Muscle layer of colon (tissue), 2 donors: ENCODE measurements around the gene INTS4.
"Not testable (repeated sequence)": the region's sequence is repeated elsewhere in the genome, so short reads cannot be mapped to it uniquely, and the experiment has no call there.

ENCODE experiments used
- H3K27ac ChIP-seq: one replicate; pipeline ENCODE4 v1.7.0; 2013; ENCODE audit warnings: low read depth, mild to moderate bottlenecking, low read length, moderate library complexity
- H3K27me3 ChIP-seq, 2 donors: one replicate each; pipeline ENCODE4 v1.7.0; 2013; ENCODE audit warnings: low read length in 2 of 2, mild to moderate bottlenecking in 2 of 2; ENCODE audit not compliant: insufficient read depth in 2 of 2, control insufficient read depth in 1 of 2
- H3K36me3 ChIP-seq: one replicate; pipeline ENCODE4 v1.7.0; 2013; ENCODE audit warnings: mild to moderate bottlenecking, low read length; ENCODE audit not compliant: insufficient read depth
- H3K4me1 ChIP-seq: one replicate; pipeline ENCODE4 v1.7.0; 2013; ENCODE audit warnings: mild to moderate bottlenecking, low read length; ENCODE audit not compliant: insufficient read depth
- H3K4me3 ChIP-seq, 2 donors: one replicate each; pipeline ENCODE4 v1.7.0; 2013; ENCODE audit warnings: low read length in 2 of 2, low read depth in 1 of 2, mild to moderate bottlenecking in 1 of 2, moderate library complexity in 1 of 2
- H3K9ac ChIP-seq: one replicate; pipeline ENCODE4 v1.7.0; 2013; ENCODE audit warnings: low read length
- H3K9me3 ChIP-seq: one replicate; pipeline ENCODE4 v1.7.0; 2013; ENCODE audit warnings: mild to moderate bottlenecking, low read length
- donor health status: abdominal sarcoma.
- donor health status: Adenocarcinoma of cecum.

The INTS4 gene

DNA sequence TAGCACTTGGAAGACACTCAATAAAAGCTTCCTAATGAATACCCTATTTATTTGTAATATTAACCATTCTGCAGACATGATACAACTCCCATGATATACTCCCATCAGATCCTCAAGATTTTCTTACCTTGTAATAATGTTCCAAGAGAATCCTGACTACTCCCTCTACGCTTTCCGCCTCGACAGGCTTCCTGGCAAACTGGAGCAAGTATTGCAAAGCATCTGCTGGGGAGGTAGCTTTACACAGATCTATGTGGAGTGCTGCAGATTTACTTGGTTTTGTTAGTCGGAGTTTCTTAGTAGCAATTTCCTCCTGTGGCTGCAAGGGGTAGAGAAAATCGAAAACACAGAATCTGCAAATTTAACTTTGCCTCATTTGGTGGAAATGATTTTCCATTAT, 3.5 kb downstream of the INTS4 start:
- Histone ChIP-seq H3K4me1 (peaks cover 21% of the 10 kb centered on the region), H3K27ac (no peak overlapping the region), H3K27me3 (no peaks in the 10 kb centered on the region), H3K9me3 (no peaks in the 10 kb centered on the region), H3K9ac (no peak overlapping the region), H3K4me3 (no peak overlapping the region), H3K36me3 (peaks cover 17% of the 10 kb centered on the region)

- not testable (repeated sequence) for H3K4me1 ChIP-seq, H3K27me3 ChIP-seq, H3K4me3 ChIP-seq, H3K27ac ChIP-seq, H3K9me3 ChIP-seq, H3K9ac ChIP-seq
- H3K36me3 ChIP-seq, result peaks cover 23% of the 10 kb centered on the region
Observed at GRCh38 chr11:77986456-77986855, 8.0 kb downstream of the INTS4 start.

- Histone ChIP-seq H3K9ac (no peak overlapping the region), H3K4me3 (no peak overlapping the region), H3K27ac (no peak overlapping the region), H3K36me3 (peaks cover 39% of the 10 kb centered on the region), H3K4me1 (no peaks in the 10 kb centered on the region), H3K9me3 (no peaks in the 10 kb centered on the region), H3K27me3 (no peaks in the 10 kb centered on the region)
Observed at GRCh38 chr11:77981346-77981947, 13.0 kb downstream of the INTS4 start.

DNA sequence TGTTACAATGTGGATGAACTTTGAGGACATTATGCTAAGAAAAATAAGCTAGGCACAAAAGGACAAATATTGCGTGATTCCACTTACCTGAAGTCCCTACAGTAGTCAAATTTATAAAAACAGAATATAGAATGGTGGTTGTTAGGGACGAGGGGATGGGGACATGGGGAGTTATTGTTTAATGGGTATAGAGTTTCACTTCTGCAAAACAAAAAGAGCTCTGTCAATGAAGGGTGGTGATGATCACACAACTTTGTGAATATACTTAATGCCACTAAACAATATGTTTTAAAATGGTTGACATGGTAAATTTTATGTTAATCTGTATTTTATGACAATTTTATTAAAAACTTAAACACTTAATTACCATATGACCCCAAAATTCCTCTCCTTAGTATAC, 26.1 kb downstream of the INTS4 start:
- no peak overlapping the region for H3K27ac ChIP-seq
- no peaks in the 10 kb centered on the region for H3K27me3 ChIP-seq
- no peaks in the 10 kb centered on the region for H3K9me3 ChIP-seq
- H3K4me3 ChIP-seq, result no peak overlapping the region
- peaks cover 12% of the 10 kb centered on the region for H3K36me3 ChIP-seq
- no peaks in the 10 kb centered on the region for H3K4me1 ChIP-seq
- no peak overlapping the region for H3K9ac ChIP-seq

DNA sequence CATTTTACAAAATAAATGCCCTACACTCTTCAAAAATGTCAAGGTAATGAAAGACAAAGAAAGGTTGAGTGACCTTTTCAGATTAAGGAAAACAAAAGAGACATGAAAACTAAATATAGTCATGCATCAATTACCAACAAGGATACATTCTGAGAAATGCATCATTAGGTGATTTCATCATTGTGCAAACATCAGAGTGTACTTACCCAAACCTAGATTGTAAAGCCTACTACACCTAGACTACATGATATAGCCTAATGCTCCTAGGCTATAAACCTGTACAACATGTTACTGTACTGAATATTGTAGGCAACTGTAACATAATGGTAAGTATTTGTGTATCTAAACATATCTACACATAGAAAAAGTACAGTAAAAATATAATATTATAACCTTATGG, 26.7 kb downstream of the INTS4 start:
- Histone ChIP-seq H3K9ac (no peak overlapping the region), H3K27me3 (no peaks in the 10 kb centered on the region), H3K9me3 (no peaks in the 10 kb centered on the region), H3K27ac (no peak overlapping the region), H3K4me1 (no peaks in the 10 kb centered on the region), H3K36me3 (peaks cover 12% of the 10 kb centered on the region), H3K4me3 (no peak overlapping the region)

DNA sequence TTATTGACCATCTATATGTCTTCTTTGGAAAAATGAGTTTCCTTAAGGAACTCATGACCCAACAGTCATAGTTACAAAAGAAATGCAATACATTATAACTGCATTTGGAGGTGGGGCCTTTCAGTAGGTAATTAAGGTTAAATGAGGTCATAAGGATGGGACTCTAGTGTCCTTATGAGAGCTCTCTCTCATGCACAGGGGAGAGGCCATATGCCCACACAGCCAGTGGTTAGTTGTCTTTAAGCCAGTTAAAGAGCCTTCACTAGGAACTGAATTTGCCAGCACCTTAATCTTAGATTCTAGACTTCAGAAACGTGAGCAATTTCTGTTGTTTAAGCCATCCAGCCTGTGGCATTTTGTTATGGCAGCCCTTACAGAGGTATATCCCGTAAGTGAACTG, 27.3 kb downstream of the INTS4 start:
- Histone ChIP-seq H3K36me3 (peaks cover 12% of the 10 kb centered on the region), H3K4me3 (no peak overlapping the region), H3K9ac (no peak overlapping the region), H3K27me3 (no peaks in the 10 kb centered on the region), H3K9me3 (no peaks in the 10 kb centered on the region), H3K27ac (no peak overlapping the region), H3K4me1 (no peaks in the 10 kb centered on the region)

DNA sequence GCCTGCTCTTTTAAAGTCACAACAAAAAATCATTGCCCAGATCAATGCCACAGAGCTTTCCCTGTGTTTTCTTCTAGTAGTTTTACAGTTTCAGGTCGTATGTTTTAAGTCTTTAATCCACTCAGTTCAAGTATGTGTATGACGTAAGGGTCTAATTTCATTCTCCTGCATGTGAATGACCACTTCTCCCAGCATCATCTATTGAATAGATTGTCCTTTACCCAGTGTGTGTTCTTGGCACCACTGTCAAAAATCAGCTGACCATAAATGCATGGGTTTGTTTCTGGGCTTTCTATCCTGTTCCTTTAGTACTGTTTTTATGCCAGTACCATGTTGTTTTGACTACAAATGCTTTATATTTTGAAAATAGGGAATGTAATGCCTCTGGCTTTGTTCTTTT, 28.1 kb downstream of the INTS4 start:
- Histone ChIP-seq H3K27me3 (no peaks in the 10 kb centered on the region), H3K9me3 (no peaks in the 10 kb centered on the region), H3K9ac (no peak overlapping the region), H3K4me1 (no peaks in the 10 kb centered on the region), H3K4me3 (no peak overlapping the region), H3K27ac (no peak overlapping the region), H3K36me3 (peaks cover 12% of the 10 kb centered on the region)

GRCh38 chr11:77959434-77959833, 35.0 kb downstream of the INTS4 start:
- peaks cover 5% of the 10 kb centered on the region for H3K36me3 ChIP-seq
- no peak overlapping the region for H3K4me3 ChIP-seq
- no peak overlapping the region for H3K27ac ChIP-seq
- no peaks in the 10 kb centered on the region for H3K27me3 ChIP-seq
- H3K4me1 ChIP-seq, result no peaks in the 10 kb centered on the region
- H3K9me3 ChIP-seq, result no peaks in the 10 kb centered on the region
- H3K9ac ChIP-seq, result no peak overlapping the region

DNA sequence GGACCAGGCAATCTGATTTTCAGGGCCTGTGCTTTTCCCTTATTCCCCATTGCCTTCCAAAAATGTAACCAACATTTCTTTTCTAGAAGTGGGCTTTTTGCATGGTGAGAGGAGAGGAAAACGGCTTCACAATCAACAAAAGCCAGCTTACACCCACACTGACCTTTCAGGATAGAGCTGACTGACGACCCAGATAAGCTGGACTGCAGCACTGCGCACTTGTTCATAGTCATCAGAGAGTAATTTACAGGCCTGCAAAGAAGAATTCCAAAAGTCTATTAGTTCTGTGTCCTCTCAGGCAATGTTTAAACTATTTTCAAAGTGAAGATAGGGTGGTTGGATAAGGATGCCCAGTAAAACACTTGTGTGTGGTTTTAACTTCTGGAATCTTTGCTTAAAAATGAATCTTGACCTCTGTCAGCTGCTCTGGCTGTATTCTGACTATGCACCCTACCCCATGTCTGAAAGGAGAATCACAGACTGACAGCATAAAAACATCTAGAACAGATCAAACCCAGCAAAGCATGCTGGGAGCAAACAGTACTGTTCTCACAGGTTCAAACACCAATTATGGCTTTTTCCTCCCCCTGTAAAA, 35.8 kb downstream of the INTS4 start:
- H3K36me3 ChIP-seq, H3K9me3 ChIP-seq, H3K27me3 ChIP-seq, H3K4me3 ChIP-seq, H3K4me1 ChIP-seq, H3K27ac ChIP-seq, H3K9ac ChIP-seq: not testable (repeated sequence)

DNA sequence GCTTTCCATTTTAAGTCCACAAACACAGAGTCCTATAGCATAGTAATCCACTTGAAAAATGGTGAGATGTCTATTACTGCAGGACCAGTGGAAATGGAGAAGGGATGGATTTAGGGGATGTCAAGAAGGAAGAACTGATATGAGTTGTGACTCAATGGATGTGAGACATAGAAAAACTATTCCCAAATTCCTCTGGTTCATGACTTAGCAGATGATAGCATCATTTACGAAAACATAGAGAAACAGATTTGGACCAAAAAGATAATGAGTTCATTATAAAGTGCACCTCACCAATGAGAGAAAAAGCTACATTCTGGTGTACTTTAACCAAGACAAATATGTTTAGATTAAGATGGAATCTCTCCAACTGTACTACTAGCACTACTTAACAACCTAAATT, 51.2 kb downstream of the INTS4 start:
- not testable (repeated sequence) for H3K9me3 ChIP-seq, H3K4me1 ChIP-seq, H3K27ac ChIP-seq, H3K36me3 ChIP-seq, H3K4me3 ChIP-seq, H3K9ac ChIP-seq, H3K27me3 ChIP-seq

DNA sequence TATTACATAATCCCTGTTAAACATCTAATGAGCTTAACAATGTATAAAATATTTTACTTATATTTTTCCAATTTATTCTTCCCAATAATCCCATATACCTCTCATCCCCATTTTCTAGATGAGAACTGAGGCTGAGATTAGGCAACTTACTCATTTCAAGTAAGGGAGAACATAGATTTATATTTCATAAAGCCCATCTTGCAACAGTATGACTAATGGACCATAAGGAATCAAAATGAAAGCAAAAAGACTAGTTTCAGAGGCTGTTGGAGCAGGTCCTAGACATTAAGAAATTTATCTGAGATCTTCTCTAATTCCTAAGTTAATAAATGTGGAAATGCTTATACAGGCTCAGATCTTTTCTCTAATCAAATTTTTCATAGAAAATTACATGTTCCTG, 52.0 kb downstream of the INTS4 start:
- H3K9ac ChIP-seq, H3K27me3 ChIP-seq, H3K4me1 ChIP-seq, H3K27ac ChIP-seq, H3K9me3 ChIP-seq, H3K36me3 ChIP-seq, H3K4me3 ChIP-seq: not testable (repeated sequence)

DNA sequence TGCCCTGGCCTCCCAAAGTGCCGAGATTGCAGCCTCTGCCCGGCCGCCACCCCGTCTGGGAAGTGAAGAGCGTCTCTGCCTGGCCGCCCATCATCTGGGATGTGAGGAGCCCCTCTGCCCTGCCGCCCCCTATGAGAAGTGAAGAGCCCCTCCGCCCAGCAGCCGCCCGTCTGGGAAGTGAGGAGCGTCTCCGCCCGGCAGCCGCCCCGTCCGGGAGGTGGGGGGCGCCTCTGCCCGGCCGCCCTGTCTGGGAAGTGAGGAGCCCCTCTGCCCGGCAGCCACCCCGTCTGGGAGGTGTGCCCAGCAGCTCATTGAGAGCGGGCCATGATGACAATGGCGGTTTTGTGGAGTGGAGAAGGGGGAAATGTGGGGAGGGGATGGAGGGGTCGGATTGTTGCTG, 60.9 kb downstream of the INTS4 start:
- not testable (repeated sequence) for H3K9ac ChIP-seq, H3K36me3 ChIP-seq, H3K27ac ChIP-seq, H3K9me3 ChIP-seq, H3K27me3 ChIP-seq, H3K4me1 ChIP-seq, H3K4me3 ChIP-seq
